Spleen (tissue), 3 donors: Measurements from ENCODE around the gene GNAO1.

ENCODE experiments used
- POLR2A ChIP-seq, 3 donors: fragments of 450-650 bp; IDR thresholded peaks; one replicate each; pipeline ENCODE4 v1.5.1; 2017; ENCODE audit warnings: antibody characterized with exemption in 3 of 3, mild to moderate bottlenecking in 1 of 3
- POLR2AphosphoS5 ChIP-seq, 3 donors: sonication (generic); formaldehyde crosslinking; IDR thresholded peaks; one replicate each; pipeline ENCODE4 v1.5.1; 2017; ENCODE audit warnings: antibody characterized with exemption in 3 of 3

GRCh38 chr16:56255904-56256303 lies 64.6 kb downstream of the GNAO1 start:
- TF ChIP-seq POLR2AphosphoS5 (IDR thresholded peaks at IDR 0.05) = no peak
- no peak for TF ChIP-seq POLR2A (IDR thresholded peaks at IDR 0.05)
